OCI-M2 (cell line): ENCODE results near the gene YIPF2.
"Not testable (repeated sequence)": the region's sequence is repeated elsewhere in the genome, so short reads cannot be mapped to it uniquely, and the experiment has no call there.

Experiments used
- DNase-seq: peaks from one replicate; lab custom pipeline; 2025; ENCODE audit not compliant: unreplicated experiment; lab: John Stamatoyannopoulos, UW

The YIPF2 gene

GRCh38 chr19:10941649-10942048 lies 13.2 kb upstream of the YIPF2 start:
- DNase-seq = not testable (repeated sequence)

- peak; percentile 97 for DNase-seq
Measured at GRCh38 chr19:10936661-10937084, 8.2 kb upstream of the YIPF2 start.

GRCh38 chr19:10935371-10936059 lies 7.1 kb upstream of the YIPF2 start:
- peak; percentile 100 for DNase-seq

- DNase-seq = no peak
Measured at GRCh38 chr19:10929402-10929794, 959 bp upstream of the YIPF2 start.

GRCh38 chr19:10927730-10928562 lies 493 bp downstream of the YIPF2 start:
- peak; percentile 95 for DNase-seq

GRCh38 chr19:10924597-10924996 lies 3.8 kb downstream of the YIPF2 start:
- no peak for DNase-seq

- DNase-seq = no peak
Measured at GRCh38 chr19:10923260-10924112, 5.0 kb downstream of the YIPF2 start.

- no peak for DNase-seq
Measured at GRCh38 chr19:10922638-10923014, 5.8 kb downstream of the YIPF2 start.

GRCh38 chr19:10921910-10922637 lies 6.4 kb downstream of the YIPF2 start:
- no peak for DNase-seq

GRCh38 chr19:10921199-10921909 lies 7.1 kb downstream of the YIPF2 start:
- DNase-seq = no peak

GRCh38 chr19:10920781-10921180 lies 7.7 kb downstream of the YIPF2 start:
- no peak for DNase-seq

GRCh38 chr19:10920288-10920655 lies 8.2 kb downstream of the YIPF2 start:
- no peak for DNase-seq

- no peak for DNase-seq
Measured at GRCh38 chr19:10919352-10920287, 8.8 kb downstream of the YIPF2 start.

GRCh38 chr19:10918359-10918758 lies 10.1 kb downstream of the YIPF2 start:
- no peak for DNase-seq

- DNase-seq = no peak
Measured at GRCh38 chr19:10916602-10917001, 11.8 kb downstream of the YIPF2 start.

- no peak for DNase-seq
Measured at GRCh38 chr19:10915130-10916091, 13.0 kb downstream of the YIPF2 start.

GRCh38 chr19:10913716-10914340 lies 14.6 kb downstream of the YIPF2 start:
- no peak for DNase-seq

GRCh38 chr19:10912619-10913018 lies 15.8 kb downstream of the YIPF2 start:
- no peak for DNase-seq
